GM10248 (cell line): Measurements from ENCODE around the gene ZNF628.

Experiments
- CTCF ChIA-PET: fragments of 300-600 bp; sonication (Branson Sonifier 250); formaldehyde crosslinking; extraction: SDS; loops from one replicate; lab custom pipeline; 2021; ENCODE audit warnings: antibody characterized with exemption; lab: Yijun Ruan, JAX
- POLR2A ChIA-PET: fragments of 350-650 bp; sonication (Branson Sonifier 250); formaldehyde crosslinking; extraction: SDS; loops from one replicate; lab custom pipeline; 2020; ENCODE audit warnings: antibody characterized with exemption; lab: Yijun Ruan, JAX
- DNase-seq: peaks from one replicate; pipeline ENCODE4 v3.0.0; 2012; ENCODE audit errors: extremely low spot score
- CTCF ChIP-seq: IDR thresholded peaks from 2 replicates; pipeline ENCODE4 v1.5.1; 2012; ENCODE audit warnings: mild to moderate bottlenecking, low read depth; ENCODE audit errors: extremely low read depth, missing control alignments, control extremely low read depth

Gene ZNF628

DNA sequence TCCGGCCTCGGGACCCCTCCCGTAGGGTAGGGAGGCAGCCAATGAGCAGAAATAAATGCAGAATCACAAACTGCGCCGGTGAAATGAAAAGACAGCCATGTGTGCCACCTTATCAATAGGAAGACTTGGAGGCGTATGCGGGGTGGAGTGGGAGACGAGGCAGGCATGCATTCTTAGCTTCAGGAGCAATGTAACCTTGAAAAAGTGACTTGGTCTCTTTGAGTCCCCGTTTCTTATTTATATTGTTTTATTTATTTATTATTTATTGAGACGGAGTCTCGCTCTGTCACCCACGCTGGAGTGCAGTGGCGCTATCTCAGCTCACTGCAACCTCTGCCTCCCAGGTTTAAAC is 27.8 kb downstream of the ZNF628 start:
- CTCF ChIA-PET: interaction anchor here (0.6 to 5.0 kb wide), 53 partner anchors 10 to 623 kb away, joined by 3 to 59 read pairs (median 4); partner anchors contain the start of genes CCDC106, ISOC2, KMT5C and NAT14
- POLR2A ChIA-PET: no interaction called here

GRCh38 chr19:55504981-55505380 is 28.6 kb downstream of the ZNF628 start:
- no peak for TF ChIP-seq CTCF
- no peak for DNase-seq
- ChIA-PET POLR2A (no interaction called here), CTCF (interaction anchor here (1.0 to 5.0 kb wide), 24 partner anchors 9 to 624 kb away, joined by 3 to 59 read pairs (median 8); partner anchors contain the start of genes CCDC106, ISOC2, KMT5C and NAT14)

More for the DNA sequence above, 27.8 kb downstream of the ZNF628 start:
- no peak for TF ChIP-seq CTCF
- DNase-seq: no peak

DNA sequence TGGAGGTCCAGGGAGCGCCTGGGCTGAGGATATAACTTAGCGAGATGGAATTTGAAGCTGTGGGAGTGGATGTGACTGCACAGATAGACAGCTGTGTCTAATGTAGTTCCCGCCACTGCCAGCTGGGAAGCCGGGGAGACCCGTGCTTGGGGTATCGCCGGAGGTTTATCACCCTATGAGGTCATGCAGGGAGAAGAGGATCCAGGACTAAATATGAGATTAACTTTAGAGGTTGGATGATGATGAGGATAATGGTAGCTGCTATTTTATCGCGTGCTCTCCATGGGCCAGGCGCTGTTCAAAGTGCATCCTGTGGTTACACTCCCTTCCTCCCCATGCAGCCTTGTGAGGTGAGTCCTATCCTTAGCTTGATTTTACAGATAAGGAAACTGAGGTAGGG is 31.7 kb downstream of the ZNF628 start:
- ChIA-PET POLR2A (no interaction called here), CTCF (interaction anchor here (0.6 to 1.4 kb wide), 8 partner anchors 8 to 367 kb away, joined by 3 to 7 read pairs (median 3); no protein-coding TSS in a partner anchor)
- DNase-seq: no peak
- TF ChIP-seq CTCF: no peak

DNA sequence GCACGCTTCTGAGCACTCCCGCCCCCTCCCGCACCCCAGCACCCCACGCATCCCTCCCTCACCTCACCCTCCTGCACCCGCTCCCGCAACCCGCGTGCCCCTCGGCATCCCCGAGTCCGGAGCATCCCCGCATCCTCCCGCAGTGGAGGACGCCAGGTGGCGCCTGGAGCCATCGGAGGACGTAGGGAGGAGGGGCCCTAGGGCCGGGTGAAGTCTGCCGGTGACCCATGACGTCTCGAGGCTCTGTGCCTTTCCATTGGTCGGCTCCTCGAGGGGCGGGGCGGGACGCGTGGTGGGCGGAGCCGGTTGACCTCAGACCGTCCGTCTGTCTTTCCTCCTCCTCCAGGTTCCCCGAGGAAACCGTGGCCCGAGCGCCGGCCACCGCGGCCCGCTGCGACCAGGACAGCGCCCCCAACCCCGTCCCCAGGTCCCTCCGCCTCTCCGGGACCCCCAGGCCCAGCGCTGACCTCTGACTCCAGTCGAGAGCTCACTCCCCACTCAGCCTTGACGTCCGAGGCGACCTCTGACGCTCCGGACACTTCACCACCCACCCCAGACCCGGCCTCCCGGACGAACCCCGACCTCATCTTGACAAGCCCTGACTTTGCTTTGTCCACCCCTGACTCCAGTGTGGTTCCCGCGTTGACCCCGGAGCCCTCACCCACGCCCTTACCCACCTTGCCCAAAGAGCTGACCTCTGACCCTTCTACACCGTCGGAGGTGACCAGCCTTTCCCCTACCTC is 40.6 kb downstream of the ZNF628 start:
- POLR2A ChIA-PET: no interaction called here
- peak; percentile 98 for TF ChIP-seq CTCF
- peak; percentile 100 for DNase-seq
- CTCF ChIA-PET: interaction anchor here (0.6 to 8.0 kb wide), 15 partner anchors 9 to 533 kb away, joined by 3 to 109 read pairs (median 4); partner anchors contain the start of genes ZNF784 and ZNF865

DNA sequence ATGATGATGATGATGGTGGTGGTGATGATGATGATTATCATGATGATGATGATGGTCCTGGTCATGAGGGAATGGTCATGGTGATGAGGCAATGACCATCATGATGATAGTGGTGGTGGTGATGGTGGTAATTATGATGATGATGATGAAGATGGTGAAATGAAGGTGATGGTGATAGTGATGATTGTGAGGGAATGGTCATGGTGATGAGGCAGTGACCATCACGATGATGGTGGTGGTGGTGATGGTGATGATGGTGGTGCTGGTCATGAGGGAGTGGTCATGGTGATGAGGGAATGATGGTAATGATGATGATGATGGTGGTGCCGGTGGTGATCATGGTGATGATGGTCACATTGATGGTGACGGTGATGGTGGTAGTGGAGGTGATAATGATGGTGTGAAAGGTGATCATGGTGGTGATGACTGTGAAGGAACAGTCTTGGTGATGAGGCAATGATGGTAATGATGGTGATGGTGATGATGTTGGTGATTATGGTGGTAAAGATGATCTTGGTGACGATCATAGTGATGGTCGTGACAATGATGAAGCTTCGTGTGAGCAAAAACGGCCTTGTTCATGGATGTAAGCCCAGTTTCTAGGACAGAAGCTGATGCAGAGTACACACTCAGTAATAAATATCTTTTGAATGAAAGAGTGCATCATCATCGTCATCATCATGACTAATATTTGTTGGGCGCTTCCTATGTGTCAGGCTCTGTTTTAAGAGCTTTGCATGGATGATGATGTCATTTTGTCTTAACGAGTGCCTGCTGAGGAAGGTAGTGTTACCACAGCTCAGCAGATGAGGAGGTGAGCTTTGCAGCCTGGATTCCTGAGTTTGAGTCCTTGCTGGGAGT is 43.3 kb downstream of the ZNF628 start:
- DNase-seq: no peak
- CTCF ChIA-PET: interaction anchor here (1.3 kb wide), 1 partner anchor 112 kb away, joined by 11 read pairs; no protein-coding TSS in a partner anchor
- no peak for TF ChIP-seq CTCF
- POLR2A ChIA-PET: interaction anchor here (0.6 kb wide), 1 partner anchor 379 kb away, joined by 5 read pairs; no protein-coding TSS in a partner anchor

GRCh38 chr19:55520691-55521292 is 44.4 kb downstream of the ZNF628 start:
- CTCF ChIA-PET: interaction anchor here (1.3 kb wide), 1 partner anchor 111 kb away, joined by 11 read pairs; no protein-coding TSS in a partner anchor
- POLR2A ChIA-PET: no interaction called here

More at GRCh38 chr19:55520691-55521292, 44.4 kb downstream of the ZNF628 start:
- no peak for TF ChIP-seq CTCF
- DNase-seq: no peak
